Ovary (tissue), 3 donors: Measurements from ENCODE around the gene TCERG1L.

Source experiments
- CTCF ChIP-seq, 3 donors: fragments of 450-650 bp in 2 of 3; fragments of 200-600 bp in 1 of 3; IDR thresholded peaks; one replicate each; pipeline versions ENCODE4 v1.5.1 to v1.8.0; 2016 to 2022; ENCODE audit warnings: antibody characterized with exemption in 3 of 3, mild to moderate bottlenecking in 1 of 3
- EP300 ChIP-seq: sonication (generic); formaldehyde crosslinking; IDR thresholded peaks from one replicate; pipeline ENCODE4 v1.6.1; 2017; ENCODE audit warnings: antibody characterized with exemption
- POLR2A ChIP-seq: fragments of 450-650 bp; IDR thresholded peaks from one replicate; pipeline ENCODE4 v1.6.1; 2017; ENCODE audit warnings: antibody characterized with exemption, mild to moderate bottlenecking, moderate library complexity
- donor health status: DM: no; HTN: no; CAD: no.

- TF ChIP-seq CTCF (IDR thresholded peaks at IDR 0.05) = no peak
- no peak for TF ChIP-seq EP300
- no peak for TF ChIP-seq POLR2A
Measured at GRCh38 chr10:131206111-131206995, 105.2 kb downstream of the TCERG1L start.
